ENCODE data around the gene SPNS2.

DNA sequence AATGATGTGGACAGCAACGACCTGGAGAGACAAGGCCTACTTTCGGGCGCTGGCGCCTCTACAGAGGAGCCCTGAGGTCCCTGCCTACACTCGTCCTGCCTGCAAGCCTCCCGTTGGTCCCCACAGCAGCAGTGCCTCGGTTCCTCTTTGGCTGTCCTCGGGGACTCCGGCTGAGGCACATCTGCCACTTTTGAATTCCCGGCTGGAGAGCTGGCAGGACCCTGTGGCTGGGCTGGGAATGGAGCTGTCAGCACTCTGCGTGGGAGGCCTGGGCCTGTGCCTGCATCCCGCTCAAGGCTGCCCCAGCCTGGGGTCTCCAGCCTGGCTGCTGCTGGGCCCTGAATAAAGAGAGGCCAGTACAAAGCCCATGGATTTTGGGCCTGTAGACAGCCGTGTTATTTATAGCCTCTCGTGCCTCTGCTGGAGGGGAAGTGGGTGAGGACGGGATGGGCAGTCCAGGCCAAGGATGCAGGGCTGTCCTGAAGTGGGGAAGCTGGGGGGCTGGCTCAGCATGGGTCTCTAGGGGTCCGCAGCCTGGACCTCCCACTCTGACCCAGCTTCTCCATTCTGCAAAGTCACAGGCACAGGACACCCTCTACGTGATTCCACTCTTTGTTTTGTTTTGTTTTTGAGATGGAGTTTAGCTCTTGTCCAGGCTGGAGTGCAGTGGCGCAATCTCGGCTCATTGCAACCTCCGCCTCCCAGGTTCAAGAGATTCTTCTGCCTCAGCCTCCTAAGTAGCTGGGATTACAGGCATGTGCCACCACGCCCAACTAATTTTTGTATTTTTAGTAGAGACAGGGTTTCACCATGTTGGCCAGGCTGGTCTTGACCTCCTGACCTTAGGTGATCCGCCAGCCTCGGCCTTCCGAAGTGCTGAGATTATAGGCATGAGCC lies 10.6 kb upstream of the SPNS2 start:
- TF ChIP-seq EZH2phosphoT487 (IDR thresholded peaks at IDR 0.05; ENCODE audit: borderline replicate concordance) (no peak), EZH2 (IDR thresholded peaks at IDR 0.05) (no peak), POLR2AphosphoS5 (IDR thresholded peaks at IDR 0.05; ENCODE audit: low read depth, low read length) (no peak), POLR2A (IDR thresholded peaks at IDR 0.05; ENCODE audit: borderline replicate concordance, extremely low read depth, insufficient read depth, insufficient read length) (no peak), YY1 (IDR thresholded peaks at IDR 0.05; ENCODE audit: extremely low read depth, insufficient replicate concordance, low read depth, low read length) (no peak)
- TF ChIP-seq, protein P1, sequence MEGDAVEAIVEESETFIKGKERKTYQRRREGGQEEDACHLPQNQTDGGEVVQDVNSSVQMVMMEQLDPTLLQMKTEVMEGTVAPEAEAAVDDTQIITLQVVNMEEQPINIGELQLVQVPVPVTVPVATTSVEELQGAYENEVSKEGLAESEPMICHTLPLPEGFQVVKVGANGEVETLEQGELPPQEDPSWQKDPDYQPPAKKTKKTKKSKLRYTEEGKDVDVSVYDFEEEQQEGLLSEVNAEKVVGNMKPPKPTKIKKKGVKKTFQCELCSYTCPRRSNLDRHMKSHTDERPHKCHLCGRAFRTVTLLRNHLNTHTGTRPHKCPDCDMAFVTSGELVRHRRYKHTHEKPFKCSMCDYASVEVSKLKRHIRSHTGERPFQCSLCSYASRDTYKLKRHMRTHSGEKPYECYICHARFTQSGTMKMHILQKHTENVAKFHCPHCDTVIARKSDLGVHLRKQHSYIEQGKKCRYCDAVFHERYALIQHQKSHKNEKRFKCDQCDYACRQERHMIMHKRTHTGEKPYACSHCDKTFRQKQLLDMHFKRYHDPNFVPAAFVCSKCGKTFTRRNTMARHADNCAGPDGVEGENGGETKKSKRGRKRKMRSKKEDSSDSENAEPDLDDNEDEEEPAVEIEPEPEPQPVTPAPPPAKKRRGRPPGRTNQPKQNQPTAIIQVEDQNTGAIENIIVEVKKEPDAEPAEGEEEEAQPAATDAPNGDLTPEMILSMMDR (IDR thresholded peaks at IDR 0.05 in 2 of 3, conservative IDR thresholded peaks at IDR 0.05 in 1 of 3; ENCODE audit: borderline replicate concordance in 1 of 3, insufficient read depth in 1 of 3, low read depth in 2 of 3, low read length in 2 of 3), result no peak
- TF ChIP-seq, protein P2, sequence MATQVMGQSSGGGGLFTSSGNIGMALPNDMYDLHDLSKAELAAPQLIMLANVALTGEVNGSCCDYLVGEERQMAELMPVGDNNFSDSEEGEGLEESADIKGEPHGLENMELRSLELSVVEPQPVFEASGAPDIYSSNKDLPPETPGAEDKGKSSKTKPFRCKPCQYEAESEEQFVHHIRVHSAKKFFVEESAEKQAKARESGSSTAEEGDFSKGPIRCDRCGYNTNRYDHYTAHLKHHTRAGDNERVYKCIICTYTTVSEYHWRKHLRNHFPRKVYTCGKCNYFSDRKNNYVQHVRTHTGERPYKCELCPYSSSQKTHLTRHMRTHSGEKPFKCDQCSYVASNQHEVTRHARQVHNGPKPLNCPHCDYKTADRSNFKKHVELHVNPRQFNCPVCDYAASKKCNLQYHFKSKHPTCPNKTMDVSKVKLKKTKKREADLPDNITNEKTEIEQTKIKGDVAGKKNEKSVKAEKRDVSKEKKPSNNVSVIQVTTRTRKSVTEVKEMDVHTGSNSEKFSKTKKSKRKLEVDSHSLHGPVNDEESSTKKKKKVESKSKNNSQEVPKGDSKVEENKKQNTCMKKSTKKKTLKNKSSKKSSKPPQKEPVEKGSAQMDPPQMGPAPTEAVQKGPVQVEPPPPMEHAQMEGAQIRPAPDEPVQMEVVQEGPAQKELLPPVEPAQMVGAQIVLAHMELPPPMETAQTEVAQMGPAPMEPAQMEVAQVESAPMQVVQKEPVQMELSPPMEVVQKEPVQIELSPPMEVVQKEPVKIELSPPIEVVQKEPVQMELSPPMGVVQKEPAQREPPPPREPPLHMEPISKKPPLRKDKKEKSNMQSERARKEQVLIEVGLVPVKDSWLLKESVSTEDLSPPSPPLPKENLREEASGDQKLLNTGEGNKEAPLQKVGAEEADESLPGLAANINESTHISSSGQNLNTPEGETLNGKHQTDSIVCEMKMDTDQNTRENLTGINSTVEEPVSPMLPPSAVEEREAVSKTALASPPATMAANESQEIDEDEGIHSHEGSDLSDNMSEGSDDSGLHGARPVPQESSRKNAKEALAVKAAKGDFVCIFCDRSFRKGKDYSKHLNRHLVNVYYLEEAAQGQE (IDR thresholded peaks at IDR 0.05; ENCODE audit: low read depth), result no peak

Measured in HCT116 (cell line).